Trophoblast cell (in vitro differentiated cells and primary cell): Measurements from ENCODE around the gene CUTC.

Source experiments
- DNase-seq, 2 donors: peaks; one replicate each; pipeline ENCODE4 v3.0.0-alpha.2; 2016
- H2AFZ ChIP-seq: 2 replicates; pipeline ENCODE4 v1.6.1; 2013; ENCODE audit warnings: low read length, moderate library complexity, mild to moderate bottlenecking; ENCODE audit not compliant: insufficient read depth, poor library complexity
- H2AK5ac ChIP-seq: 2 replicates; pipeline ENCODE4 v1.6.1; 2013; ENCODE audit warnings: mild to moderate bottlenecking, low read length
- H2BK120ac ChIP-seq: 2 replicates; pipeline ENCODE4 v1.6.1; 2013; ENCODE audit warnings: low read length, mild to moderate bottlenecking, moderate library complexity; ENCODE audit not compliant: insufficient read depth, poor library complexity
- H2BK12ac ChIP-seq: 2 replicates; pipeline ENCODE4 v1.6.1; 2013; ENCODE audit warnings: mild to moderate bottlenecking, low read length, moderate library complexity
- H2BK5ac ChIP-seq: 2 replicates; pipeline ENCODE4 v1.6.1; 2013; ENCODE audit warnings: low read length, low read depth, moderate library complexity, mild to moderate bottlenecking; ENCODE audit not compliant: poor library complexity
- H3K14ac ChIP-seq: 2 replicates; pipeline ENCODE4 v1.6.1; 2013; ENCODE audit warnings: mild to moderate bottlenecking, low read length
- H3K18ac ChIP-seq: 2 replicates; pipeline ENCODE4 v1.6.1; 2013; ENCODE audit warnings: mild to moderate bottlenecking, low read length
- H3K23ac ChIP-seq: 2 replicates; pipeline ENCODE4 v1.6.1; 2013; ENCODE audit warnings: low read length
- H3K27ac ChIP-seq: 2 replicates; pipeline ENCODE4 v1.5.1; 2013; ENCODE audit warnings: low read depth, mild to moderate bottlenecking, inconsistent platforms, low read length, moderate library complexity
- H3K27me3 ChIP-seq: 2 replicates; pipeline ENCODE4 v1.6.1; 2013; ENCODE audit warnings: inconsistent platforms, mild to moderate bottlenecking, low read length, moderate library complexity; ENCODE audit not compliant: insufficient read depth
- H3K36me3 ChIP-seq, 2 experiments: 1 replicate in 1 of 2; 2 replicates in 1 of 2; pipeline ENCODE4 v1.6.1; 2013; ENCODE audit warnings: low read length in 2 of 2, mild to moderate bottlenecking in 2 of 2, moderate library complexity in 1 of 2; ENCODE audit not compliant: insufficient read depth in 2 of 2, control insufficient read depth in 1 of 2
- H3K4ac ChIP-seq: 2 replicates; pipeline ENCODE4 v1.6.1; 2013; ENCODE audit warnings: low read depth, mild to moderate bottlenecking, low read length, moderate library complexity
- H3K4me1 ChIP-seq, 2 experiments: 1 replicate in 1 of 2; 2 replicates in 1 of 2; pipeline ENCODE4 v1.6.1; 2013; ENCODE audit warnings: low read length in 2 of 2, mild to moderate bottlenecking in 2 of 2, moderate library complexity in 1 of 2; ENCODE audit not compliant: insufficient read depth in 2 of 2, control insufficient read depth in 1 of 2
- H3K4me2 ChIP-seq: 2 replicates; pipeline ENCODE4 v1.6.1; 2013; ENCODE audit warnings: inconsistent platforms, mild to moderate bottlenecking, low read length, moderate library complexity
- H3K4me3 ChIP-seq: 2 replicates; pipeline ENCODE4 v1.5.1; 2013; ENCODE audit warnings: mild to moderate bottlenecking, low read depth, low read length, inconsistent platforms
- H3K79me1 ChIP-seq: one replicate; pipeline ENCODE4 v1.6.1; 2013; ENCODE audit warnings: low read length
- H3K79me2 ChIP-seq: 2 replicates; pipeline ENCODE4 v1.6.1; 2013; ENCODE audit warnings: low read length, mild to moderate bottlenecking; ENCODE audit not compliant: control insufficient read depth, insufficient read depth, poor library complexity
- H3K9ac ChIP-seq: 2 replicates; pipeline ENCODE4 v1.6.1; 2013; ENCODE audit warnings: mild to moderate bottlenecking, low read length
- H3K9me3 ChIP-seq: 2 replicates; pipeline ENCODE4 v1.6.1; 2013; ENCODE audit warnings: low read depth, mild to moderate bottlenecking, control low read depth, inconsistent platforms, low read length; ENCODE audit not compliant: insufficient read depth
- H4K12ac ChIP-seq: 2 replicates; pipeline ENCODE4 v1.6.1; 2013; ENCODE audit warnings: low read depth, mild to moderate bottlenecking, low read length, moderate library complexity
- H4K8ac ChIP-seq: 2 replicates; pipeline ENCODE4 v1.6.1; 2013; ENCODE audit warnings: low read depth, mild to moderate bottlenecking, low read length, moderate library complexity
- H4K91ac ChIP-seq: one replicate; pipeline ENCODE4 v1.6.1; 2013; ENCODE audit warnings: low read depth, mild to moderate bottlenecking, low read length, moderate library complexity
- WGBS: extraction: QIAGEN DNeasy Blood & Tissue Kit; methylation state at CpG from one replicate; pipeline ENCODE4 v1.1.7; 2013; ENCODE audit warnings: missing lambda C conversion rate; ENCODE audit not compliant: insufficient read length, insufficient coverage; ENCODE audit errors: extremely low coverage; 5-methylcytosine and 5-hydroxymethylcytosine counted together

Gene CUTC

GRCh38 chr10:99799613-99800012, 67.6 kb downstream of the CUTC start:
- Histone ChIP-seq H4K8ac (no peak overlapping the region), H3K9me3 (no peaks in the 10 kb centered on the region), H3K27me3 (no peaks in the 10 kb centered on the region), H3K36me3 (no peaks in the 10 kb centered on the region), H3K4me2 (no peak overlapping the region), H4K12ac (no peak overlapping the region), H2BK12ac (no peak overlapping the region), H2AFZ (no peak overlapping the region), H3K18ac (no peak overlapping the region), H2BK5ac (no peak overlapping the region), H3K4ac (no peak overlapping the region), H3K4me1 (no peaks in the 10 kb centered on the region), H4K91ac (no peak overlapping the region), H3K4me3 (no peak overlapping the region), H3K27ac (no peak overlapping the region), H3K14ac (no peak overlapping the region), H3K9ac (no peak overlapping the region), H2AK5ac (no peak overlapping the region), H3K23ac (no peak overlapping the region), H3K79me1 (no peaks in the 10 kb centered on the region), H2BK120ac (no peak overlapping the region), H3K79me2 (no peaks in the 10 kb centered on the region)
- DNase-seq: no peak
- WGBS: no CpG with 5 or more reads among the region's 4 CpGs

- no peak overlapping the region for H2BK5ac ChIP-seq
- no peak for DNase-seq
- no peak overlapping the region for H2BK12ac ChIP-seq
- no peak overlapping the region for H3K27ac ChIP-seq
- no peaks in the 10 kb centered on the region for H3K36me3 ChIP-seq
- no CpG with 5 or more reads among the region's 3 CpGs for WGBS
- no peak overlapping the region for H3K4me2 ChIP-seq
- H2AK5ac ChIP-seq: no peak overlapping the region
- H3K9ac ChIP-seq: no peak overlapping the region
- no peak overlapping the region for H2AFZ ChIP-seq
- H3K9me3 ChIP-seq: no peaks in the 10 kb centered on the region
- H3K79me1 ChIP-seq: no peaks in the 10 kb centered on the region
- no peaks in the 10 kb centered on the region for H3K79me2 ChIP-seq
- no peak overlapping the region for H4K12ac ChIP-seq
- H2BK120ac ChIP-seq: no peak overlapping the region
- H3K4me1 ChIP-seq: no peaks in the 10 kb centered on the region
- H3K27me3 ChIP-seq: no peaks in the 10 kb centered on the region
- no peak overlapping the region for H3K18ac ChIP-seq
- no peak overlapping the region for H3K23ac ChIP-seq
- H3K4ac ChIP-seq: no peak overlapping the region
- no peak overlapping the region for H3K4me3 ChIP-seq
- no peak overlapping the region for H4K8ac ChIP-seq
- H3K14ac ChIP-seq: no peak overlapping the region
- no peak overlapping the region for H4K91ac ChIP-seq
These were observed 72.4 kb downstream of the CUTC start for GRCh38 chr10:99804471-99804870.

GRCh38 chr10:99805190-99805589, 73.2 kb downstream of the CUTC start:
- H4K8ac ChIP-seq: no peak overlapping the region
- no peak overlapping the region for H2AFZ ChIP-seq
- WGBS: no CpG with 5 or more reads among the region's 5 CpGs
- H3K9ac ChIP-seq: no peak overlapping the region
- H3K4me3 ChIP-seq: no peak overlapping the region
- no peak overlapping the region for H2BK5ac ChIP-seq
- H2AK5ac ChIP-seq: no peak overlapping the region
- no peak overlapping the region for H3K14ac ChIP-seq
- no peaks in the 10 kb centered on the region for H3K36me3 ChIP-seq
- no peak overlapping the region for H3K27ac ChIP-seq
- no peak overlapping the region for H2BK12ac ChIP-seq
- no peak overlapping the region for H3K23ac ChIP-seq
- H2BK120ac ChIP-seq: no peak overlapping the region
- H3K79me1 ChIP-seq: no peaks in the 10 kb centered on the region
- no peak overlapping the region for H3K4ac ChIP-seq
- H3K9me3 ChIP-seq: no peaks in the 10 kb centered on the region
- no peaks in the 10 kb centered on the region for H3K4me1 ChIP-seq
- DNase-seq: no peak
- no peak overlapping the region for H3K4me2 ChIP-seq
- no peaks in the 10 kb centered on the region for H3K79me2 ChIP-seq
- H4K12ac ChIP-seq: no peak overlapping the region
- H3K18ac ChIP-seq: no peak overlapping the region
- no peaks in the 10 kb centered on the region for H3K27me3 ChIP-seq
- no peak overlapping the region for H4K91ac ChIP-seq
